NCI-H446 (cell line): Measurements from ENCODE around the gene SLC6A8.

Experiments
- DNase-seq, 2 experiments: peaks; one replicate each; lab custom pipeline; 2025; lab: John Stamatoyannopoulos, UW

Gene SLC6A8

GRCh38 chrX:153687121-153688039 lies at the start of gene SLC6A8:
SLC6A8 (plus strand) TSS chrX:153687926; CDS start chrX:153688575, 649 bp downstream.
- peak; percentile 6 to 76 for DNase-seq

GRCh38 chrX:153638041-153638371 lies 49.7 kb upstream of the SLC6A8 start:
- DNase-seq, result no peak

GRCh38 chrX:153638436-153639176 lies 49.1 kb upstream of the SLC6A8 start:
- no peak for DNase-seq

GRCh38 chrX:153639177-153640044 lies 48.3 kb upstream of the SLC6A8 start:
- DNase-seq, result no peak

GRCh38 chrX:153640045-153640686 lies 47.6 kb upstream of the SLC6A8 start:
- DNase-seq, result no peak

GRCh38 chrX:153640736-153641575 lies 46.8 kb upstream of the SLC6A8 start:
- DNase-seq, result no peak

GRCh38 chrX:153641627-153642026 lies 46.1 kb upstream of the SLC6A8 start:
- no peak for DNase-seq

GRCh38 chrX:153642051-153642654 lies 45.6 kb upstream of the SLC6A8 start:
- DNase-seq, result no peak

GRCh38 chrX:153642655-153643430 lies 44.9 kb upstream of the SLC6A8 start:
- no peak for DNase-seq

- no peak for DNase-seq
Observed at GRCh38 chrX:153643431-153644351, 44.0 kb upstream of the SLC6A8 start.

- no peak for DNase-seq
Observed at GRCh38 chrX:153644356-153645125, 43.2 kb upstream of the SLC6A8 start.

GRCh38 chrX:153645151-153645550 lies 42.6 kb upstream of the SLC6A8 start:
- DNase-seq, result no peak

- no peak for DNase-seq
Observed at GRCh38 chrX:153645921-153646488, 41.7 kb upstream of the SLC6A8 start.

GRCh38 chrX:153646620-153647373 lies 40.9 kb upstream of the SLC6A8 start, which contains the start of gene DUSP9:
DUSP9 (plus strand) TSS chrX:153647203; CDS start chrX:153647954, 751 bp downstream.
- DNase-seq, result peak in 1 of 2 experiments; percentile 33

- no peak for DNase-seq
Observed at GRCh38 chrX:153647461-153648357, 40.0 kb upstream of the SLC6A8 start.
